ENCODE measurements around the gene SMIM41.

The SMIM41 gene

GRCh38 chr12:52148464-52149181 lies 69.1 kb downstream of the SMIM41 start:
- no peak overlapping the region for H3K27ac Mint-ChIP-seq
- no peaks in the 10 kb centered on the region for H3K9me3 Mint-ChIP-seq (ENCODE audit: low read depth)
- no peak overlapping the region for H3K4me3 Mint-ChIP-seq
- no peaks in the 10 kb centered on the region for H3K27me3 Mint-ChIP-seq
- H3K36me3 Mint-ChIP-seq = no peaks in the 10 kb centered on the region
- H3K4me1 Mint-ChIP-seq (ENCODE audit: low read depth) = peaks cover 7% of the 10 kb centered on the region

GRCh38 chr12:52149182-52149641 lies 69.7 kb downstream of the SMIM41 start:
- H3K4me1 Mint-ChIP-seq (ENCODE audit: low read depth) = peaks cover 7% of the 10 kb centered on the region
- no peak overlapping the region for H3K4me3 Mint-ChIP-seq
- no peaks in the 10 kb centered on the region for H3K36me3 Mint-ChIP-seq
- H3K27me3 Mint-ChIP-seq = no peaks in the 10 kb centered on the region
- H3K9me3 Mint-ChIP-seq (ENCODE audit: low read depth) = no peaks in the 10 kb centered on the region
- no peak overlapping the region for H3K27ac Mint-ChIP-seq

- H3K4me3 Mint-ChIP-seq = no peak overlapping the region
- H3K9me3 Mint-ChIP-seq (ENCODE audit: low read depth) = no peaks in the 10 kb centered on the region
- H3K4me1 Mint-ChIP-seq (ENCODE audit: low read depth) = peaks cover 7% of the 10 kb centered on the region
- no peak overlapping the region for H3K27ac Mint-ChIP-seq
- no peaks in the 10 kb centered on the region for H3K36me3 Mint-ChIP-seq
- no peaks in the 10 kb centered on the region for H3K27me3 Mint-ChIP-seq
Measured at GRCh38 chr12:52149651-52150241, 70.2 kb downstream of the SMIM41 start.

- H3K4me3 Mint-ChIP-seq = peak overlapping the region; percentile 73
- H3K27ac Mint-ChIP-seq = no peak overlapping the region
- H3K9me3 Mint-ChIP-seq (ENCODE audit: low read depth) = no peaks in the 10 kb centered on the region
- H3K4me1 Mint-ChIP-seq (ENCODE audit: low read depth) = peaks cover 21% of the 10 kb centered on the region
- no peaks in the 10 kb centered on the region for H3K36me3 Mint-ChIP-seq
- no peaks in the 10 kb centered on the region for H3K27me3 Mint-ChIP-seq
Measured at GRCh38 chr12:52151153-52151836, 71.8 kb downstream of the SMIM41 start.

- Mint-ChIP-seq H3K36me3 (no peaks in the 10 kb centered on the region), H3K4me3 (peak overlapping the region; percentile 73), H3K4me1 (ENCODE audit: low read depth) (peaks cover 24% of the 10 kb centered on the region), H3K27ac (no peak overlapping the region), H3K27me3 (no peaks in the 10 kb centered on the region), H3K9me3 (ENCODE audit: low read depth) (no peaks in the 10 kb centered on the region)
Measured at GRCh38 chr12:52151837-52152783, 72.6 kb downstream of the SMIM41 start.

- peaks cover 24% of the 10 kb centered on the region for H3K4me1 Mint-ChIP-seq (ENCODE audit: low read depth)
- H3K4me3 Mint-ChIP-seq = peak overlapping the region; percentile 40
- no peaks in the 10 kb centered on the region for H3K9me3 Mint-ChIP-seq (ENCODE audit: low read depth)
- H3K36me3 Mint-ChIP-seq = no peaks in the 10 kb centered on the region
- H3K27ac Mint-ChIP-seq = no peak overlapping the region
- no peaks in the 10 kb centered on the region for H3K27me3 Mint-ChIP-seq
Measured at GRCh38 chr12:52152905-52153317, 73.4 kb downstream of the SMIM41 start.

GRCh38 chr12:52155048-52155868 lies 75.8 kb downstream of the SMIM41 start:
- Mint-ChIP-seq H3K27ac (no peak overlapping the region), H3K4me3 (no peak overlapping the region), H3K9me3 (ENCODE audit: low read depth) (no peaks in the 10 kb centered on the region), H3K27me3 (no peaks in the 10 kb centered on the region), H3K36me3 (no peaks in the 10 kb centered on the region), H3K4me1 (ENCODE audit: low read depth) (peaks cover 24% of the 10 kb centered on the region)

- H3K4me1 Mint-ChIP-seq (ENCODE audit: low read depth) = peaks cover 28% of the 10 kb centered on the region
- H3K36me3 Mint-ChIP-seq = no peaks in the 10 kb centered on the region
- H3K27me3 Mint-ChIP-seq = no peaks in the 10 kb centered on the region
- H3K9me3 Mint-ChIP-seq (ENCODE audit: low read depth) = no peaks in the 10 kb centered on the region
- no peak overlapping the region for H3K27ac Mint-ChIP-seq
- H3K4me3 Mint-ChIP-seq = no peak overlapping the region
Measured at GRCh38 chr12:52156311-52156710, 76.8 kb downstream of the SMIM41 start.

GRCh38 chr12:52156757-52157565 lies 77.5 kb downstream of the SMIM41 start:
- Mint-ChIP-seq H3K27ac (no peak overlapping the region), H3K4me1 (ENCODE audit: low read depth) (peaks cover 30% of the 10 kb centered on the region), H3K27me3 (no peaks in the 10 kb centered on the region), H3K4me3 (no peak overlapping the region), H3K9me3 (ENCODE audit: low read depth) (no peaks in the 10 kb centered on the region), H3K36me3 (no peaks in the 10 kb centered on the region)

GRCh38 chr12:52157566-52158150 lies 78.2 kb downstream of the SMIM41 start:
- Mint-ChIP-seq H3K9me3 (ENCODE audit: low read depth) (no peaks in the 10 kb centered on the region), H3K4me3 (no peak overlapping the region), H3K4me1 (ENCODE audit: low read depth) (peaks cover 36% of the 10 kb centered on the region), H3K36me3 (no peaks in the 10 kb centered on the region), H3K27me3 (no peaks in the 10 kb centered on the region), H3K27ac (no peak overlapping the region)

Measured in activated naive CD8-positive, alpha-beta T cell (primary cell).